Prostate gland (tissue), 2 donors: ENCODE measurements around the gene ITM2B. TPM values are rescaled to one million over a fixed set of nuclear protein-coding genes. Genes with fewer than 3 reads are reported as not detected.

Source experiments
- DNase-seq: peaks from one replicate; pipeline ENCODE4 v3.0.0-alpha.2; 2019; ENCODE audit warnings: low spot score
- H3K27ac ChIP-seq, 2 donors: fragments of 200-600 bp; sonication (generic); 2 replicates each; pipeline ENCODE4 v1.5.1; 2017 to 2019
- H3K27me3 ChIP-seq: fragments of 200-600 bp; sonication (generic); replicated peaks from 2 replicates; pipeline ENCODE4 v1.5.1; 2019; ENCODE audit not compliant: insufficient read depth
- H3K36me3 ChIP-seq, 2 donors: fragments of 200-600 bp; sonication (generic); 1 replicate in 1 of 2; 2 replicates in 1 of 2; pipeline versions ENCODE4 v1.5.1 to v1.8.1; 2017 to 2019
- H3K4me1 ChIP-seq: fragments of 200-600 bp; sonication (generic); replicated peaks from 2 replicates; pipeline ENCODE4 v1.5.1; 2019
- H3K4me3 ChIP-seq, 2 donors: fragments of 200-600 bp; sonication (generic); 2 replicates each; pipeline ENCODE4 v1.5.1; 2017 to 2019
- H3K9me3 ChIP-seq: fragments of 200-600 bp; sonication (generic); 2 replicates; pipeline ENCODE4 v1.5.1; 2017
- POLR2A ChIP-seq: fragments of 450-650 bp; IDR thresholded peaks from one replicate; pipeline ENCODE4 v1.6.1; 2016; ENCODE audit warnings: antibody characterized with exemption, mild to moderate bottlenecking
- POLR2AphosphoS5 ChIP-seq: sonication (generic); formaldehyde crosslinking; IDR thresholded peaks from one replicate; pipeline ENCODE4 v1.6.1; 2017; ENCODE audit warnings: antibody characterized with exemption
- WGBS: methylation state at CpG from one replicate; pipeline ENCODE4 v1.1.5; 2018; 5-methylcytosine and 5-hydroxymethylcytosine counted together
- intact Hi-C: fragments of 100-400 bp; cut with DNase I; formaldehyde crosslinking; loops from one replicate; pipeline ENCODE4 v1.14.2; 2022
- total RNA-seq, 2 donors: library from RNA; depleted of rRNA; stranded (reverse); fragments of >200 nt; gene quantifications; one replicate each; pipeline ENCODE4 v1.1.0, GENCODE V29; 2016
- TF ChIP-seq, protein P1 (sequence below), 4 experiments: fragments of 200-600 bp in 2 of 4; fragments of 450-650 bp in 2 of 4; sonication (generic) in 2 of 4; IDR thresholded peaks; 1 replicate in 3 of 4; 2 replicates in 1 of 4; pipeline ENCODE4 v1.5.1; 2016 to 2019; ENCODE audit warnings: antibody characterized with exemption in 4 of 4, mild to moderate bottlenecking in 2 of 4, moderate library complexity in 2 of 4

Gene ITM2B
- total RNA-seq, 2 donors from 2014 or later, result 401 to 632 TPM

DNA sequence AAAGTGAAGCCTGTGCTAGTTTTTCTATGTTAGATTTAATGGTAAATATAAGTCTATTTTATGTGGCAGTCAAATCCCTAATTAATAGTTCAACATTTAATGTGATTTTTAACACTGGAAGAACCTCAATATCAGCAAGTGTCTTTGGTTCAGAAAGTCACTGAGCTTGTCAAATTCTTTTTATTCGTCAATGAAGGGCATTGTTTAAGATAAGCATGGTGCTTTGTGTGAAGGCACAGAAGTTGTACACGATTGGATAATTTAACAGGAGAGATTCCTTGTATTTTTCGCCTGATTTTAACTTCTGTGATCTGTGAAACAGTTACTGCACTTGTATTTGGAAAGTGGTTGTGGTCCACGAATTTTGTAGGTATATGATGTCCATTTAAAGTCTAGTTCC lies 40.3 kb downstream of the ITM2B start:
- 87% methylated on average over 4 of the region's 4 CpGs for WGBS
- TF ChIP-seq POLR2A (no peak), POLR2AphosphoS5 (no peak)
- TF ChIP-seq, protein P1, sequence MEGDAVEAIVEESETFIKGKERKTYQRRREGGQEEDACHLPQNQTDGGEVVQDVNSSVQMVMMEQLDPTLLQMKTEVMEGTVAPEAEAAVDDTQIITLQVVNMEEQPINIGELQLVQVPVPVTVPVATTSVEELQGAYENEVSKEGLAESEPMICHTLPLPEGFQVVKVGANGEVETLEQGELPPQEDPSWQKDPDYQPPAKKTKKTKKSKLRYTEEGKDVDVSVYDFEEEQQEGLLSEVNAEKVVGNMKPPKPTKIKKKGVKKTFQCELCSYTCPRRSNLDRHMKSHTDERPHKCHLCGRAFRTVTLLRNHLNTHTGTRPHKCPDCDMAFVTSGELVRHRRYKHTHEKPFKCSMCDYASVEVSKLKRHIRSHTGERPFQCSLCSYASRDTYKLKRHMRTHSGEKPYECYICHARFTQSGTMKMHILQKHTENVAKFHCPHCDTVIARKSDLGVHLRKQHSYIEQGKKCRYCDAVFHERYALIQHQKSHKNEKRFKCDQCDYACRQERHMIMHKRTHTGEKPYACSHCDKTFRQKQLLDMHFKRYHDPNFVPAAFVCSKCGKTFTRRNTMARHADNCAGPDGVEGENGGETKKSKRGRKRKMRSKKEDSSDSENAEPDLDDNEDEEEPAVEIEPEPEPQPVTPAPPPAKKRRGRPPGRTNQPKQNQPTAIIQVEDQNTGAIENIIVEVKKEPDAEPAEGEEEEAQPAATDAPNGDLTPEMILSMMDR (IDR thresholded peaks at IDR 0.05), result no peak
- intact Hi-C loops, result no loop called here

DNA sequence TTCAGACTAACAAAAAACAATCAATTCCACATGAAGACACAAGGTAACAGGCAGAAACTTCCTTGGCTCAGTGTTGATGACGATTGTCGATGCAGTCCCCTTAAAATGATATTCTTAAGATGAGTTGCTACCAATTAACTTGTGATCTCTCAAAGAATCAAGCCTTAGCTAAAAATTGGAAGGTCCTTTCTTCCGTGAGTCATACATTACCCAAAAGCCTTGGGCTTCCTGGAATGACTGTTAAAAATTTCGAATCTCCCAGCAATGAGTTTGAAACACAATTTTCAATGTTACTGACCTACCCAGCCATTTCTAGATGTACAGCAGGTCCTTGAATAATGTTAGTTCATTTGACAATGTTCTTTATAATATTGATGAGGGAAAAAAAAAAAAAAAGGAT lies 42.5 kb downstream of the ITM2B start:
- Histone ChIP-seq H3K36me3 (no peaks in the 10 kb centered on the region), H3K4me3 (no peak overlapping the region), H3K4me1 (no peaks in the 10 kb centered on the region), H3K27me3 (no peaks in the 10 kb centered on the region), H3K9me3 (no peaks in the 10 kb centered on the region), H3K27ac (no peak overlapping the region)
- no peak for TF ChIP-seq POLR2AphosphoS5
- TF ChIP-seq, protein P1 (IDR thresholded peaks at IDR 0.05), result no peak
- no peak for TF ChIP-seq POLR2A
- intact Hi-C loops, result no loop called here
- 90% methylated on average over 4 of the region's 4 CpGs for WGBS
- no peak for DNase-seq

More for the DNA sequence above, 40.3 kb downstream of the ITM2B start:
- no peak overlapping the region for H3K27ac ChIP-seq
- H3K4me3 ChIP-seq, result no peak overlapping the region
- H3K9me3 ChIP-seq, result no peaks in the 10 kb centered on the region
- DNase-seq, result no peak
- H3K4me1 ChIP-seq, result no peaks in the 10 kb centered on the region
- no peaks in the 10 kb centered on the region for H3K27me3 ChIP-seq
- no peaks in the 10 kb centered on the region for H3K36me3 ChIP-seq

DNA sequence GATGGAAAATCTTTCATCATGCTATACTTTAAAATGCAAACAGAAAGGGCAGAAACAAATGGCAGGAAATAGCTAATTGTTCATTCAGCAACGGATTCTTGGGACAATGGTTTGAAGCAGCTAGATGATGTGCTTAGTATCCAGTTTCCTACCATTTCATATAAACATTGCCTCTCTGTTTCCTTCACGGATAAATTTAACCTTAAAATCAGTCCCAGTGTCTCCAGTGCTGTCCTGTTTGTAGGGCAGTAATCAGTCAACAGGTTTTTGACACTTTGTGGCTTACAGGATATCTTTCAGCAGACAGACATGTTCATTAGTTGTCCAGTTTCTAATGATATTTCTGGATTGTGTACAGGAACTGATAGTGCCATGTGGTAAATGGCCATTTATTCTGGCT lies 45.8 kb downstream of the ITM2B start:
- Histone ChIP-seq H3K4me3 (no peak overlapping the region), H3K36me3 (no peaks in the 10 kb centered on the region), H3K9me3 (no peaks in the 10 kb centered on the region), H3K4me1 (no peaks in the 10 kb centered on the region), H3K27ac (no peak overlapping the region), H3K27me3 (no peaks in the 10 kb centered on the region)
- intact Hi-C loops, result no loop called here
- TF ChIP-seq POLR2AphosphoS5, result no peak
- TF ChIP-seq POLR2A, result no peak
- TF ChIP-seq, protein P1 (IDR thresholded peaks at IDR 0.05), result no peak
- no peak for DNase-seq
- WGBS, result 23% methylated on average over 2 of the region's 2 CpGs

DNA sequence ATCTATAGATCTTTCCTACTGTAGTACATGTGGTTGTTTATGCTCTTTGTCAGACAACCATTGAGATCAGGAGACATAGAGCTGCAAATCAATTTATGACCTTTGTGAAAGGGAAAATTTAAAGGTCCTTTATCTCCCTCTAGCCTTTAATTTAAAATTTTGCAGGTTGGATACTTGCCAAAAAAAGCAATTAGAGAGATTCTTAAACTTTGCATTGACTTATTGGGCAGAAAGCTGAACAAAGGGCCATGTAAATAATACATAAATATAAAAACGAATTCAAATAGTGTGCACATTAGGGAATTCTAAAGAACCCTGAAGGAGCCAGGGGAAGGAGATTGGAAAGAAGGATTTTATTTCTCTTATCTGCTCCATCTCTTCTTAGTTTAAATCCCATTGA lies 48.5 kb downstream of the ITM2B start:
- Histone ChIP-seq H3K4me3 (no peak overlapping the region), H3K9me3 (no peaks in the 10 kb centered on the region), H3K27ac (no peak overlapping the region), H3K4me1 (no peaks in the 10 kb centered on the region), H3K36me3 (no peaks in the 10 kb centered on the region), H3K27me3 (no peaks in the 10 kb centered on the region)
- intact Hi-C loops, result no loop called here
- TF ChIP-seq POLR2AphosphoS5 (no peak), POLR2A (no peak)
- TF ChIP-seq, protein P1 (IDR thresholded peaks at IDR 0.05), result no peak
- DNase-seq, result no peak
- 44% methylated on average over 1 of the region's 1 CpG for WGBS

DNA sequence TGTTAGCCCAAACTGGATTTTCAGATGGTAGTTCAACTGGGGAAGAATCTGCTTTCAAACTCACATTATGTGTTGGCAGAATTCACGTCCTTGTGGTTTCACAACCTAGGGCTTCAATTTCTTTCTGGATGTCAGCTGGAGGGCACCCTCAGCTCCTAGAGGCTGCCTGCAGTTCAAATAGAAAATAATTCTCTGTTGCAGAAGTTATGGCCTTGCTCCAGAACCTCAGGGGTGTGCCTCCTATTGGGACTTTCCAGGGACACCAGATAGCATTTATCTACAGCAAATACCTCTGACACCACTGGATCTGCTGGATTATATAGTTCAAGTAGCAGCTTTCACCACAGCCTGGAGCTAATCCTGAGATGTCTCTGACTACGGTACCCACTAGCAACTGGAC lies 58.7 kb downstream of the ITM2B start:
- no peak overlapping the region for H3K27ac ChIP-seq
- no peaks in the 10 kb centered on the region for H3K4me1 ChIP-seq
- no peaks in the 10 kb centered on the region for H3K27me3 ChIP-seq
- TF ChIP-seq POLR2A, result no peak
- TF ChIP-seq POLR2AphosphoS5, result no peak
- TF ChIP-seq, protein P1 (IDR thresholded peaks at IDR 0.05), result no peak
- H3K36me3 ChIP-seq, result no peaks in the 10 kb centered on the region
- 74% methylated on average over 2 of the region's 2 CpGs for WGBS
- DNase-seq, result no peak
- intact Hi-C loops, result no loop called here
- no peak overlapping the region for H3K4me3 ChIP-seq
- no peaks in the 10 kb centered on the region for H3K9me3 ChIP-seq
